GM21737 (cell line): ENCODE results near the gene PCNX1.
A peak's percentile ranks its signal among the peaks of the same experiment; 100 is the strongest.
"Not testable (repeated sequence)": the region's sequence is repeated elsewhere in the genome, so short reads cannot be mapped to it uniquely, and the experiment has no call there.

Source experiments
- ATAC-seq: cut with Tn5 transposase; IDR thresholded peaks from one replicate; pipeline ENCODE4 v1.9.1; 2021; ENCODE audit warnings: mild to moderate bottlenecking, moderate library complexity; ENCODE audit not compliant: unreplicated experiment

Gene PCNX1

DNA sequence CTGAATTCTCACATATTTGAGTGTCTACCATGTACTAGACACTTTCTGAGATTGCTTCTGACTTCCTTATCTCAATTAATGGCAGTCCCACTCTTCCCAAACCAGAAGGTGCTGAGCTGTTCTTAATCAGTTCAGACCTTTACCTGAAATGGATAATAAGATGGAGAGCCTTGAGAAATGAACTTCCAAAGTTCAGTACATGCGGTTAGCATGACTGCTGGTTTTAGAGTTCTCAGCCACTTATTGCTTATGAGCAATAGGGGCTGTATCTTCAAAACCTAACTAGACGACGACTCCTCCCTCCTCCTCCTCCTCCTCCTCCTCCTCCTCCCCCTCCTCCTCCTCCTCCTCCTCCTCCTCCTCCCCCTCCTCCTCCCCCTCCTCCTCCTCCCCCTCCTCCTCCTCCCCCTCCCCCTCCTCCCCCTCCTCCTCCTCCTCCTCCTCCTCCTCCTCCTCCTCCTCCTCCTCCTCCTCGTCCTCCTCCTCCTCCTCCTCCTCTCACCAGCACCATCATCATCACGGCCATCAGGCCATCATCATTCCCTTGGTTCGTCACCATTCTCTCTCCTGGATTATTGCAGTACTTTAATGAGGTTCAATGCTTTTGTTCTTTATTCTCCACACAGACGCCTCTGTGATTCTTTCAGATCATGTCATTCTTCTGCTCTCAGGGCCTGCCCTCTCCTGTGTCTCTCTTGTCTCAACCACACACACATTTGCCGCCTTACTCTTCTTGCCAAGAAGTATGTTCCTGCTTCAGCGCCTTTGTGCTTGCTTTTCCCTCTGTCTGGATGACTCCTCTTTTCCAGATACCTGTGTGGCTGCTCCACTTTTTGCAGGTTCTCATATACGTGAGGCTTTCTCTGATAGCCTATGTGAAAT, 2.7 kb downstream of the PCNX1 start:
- ATAC-seq = no peak

DNA sequence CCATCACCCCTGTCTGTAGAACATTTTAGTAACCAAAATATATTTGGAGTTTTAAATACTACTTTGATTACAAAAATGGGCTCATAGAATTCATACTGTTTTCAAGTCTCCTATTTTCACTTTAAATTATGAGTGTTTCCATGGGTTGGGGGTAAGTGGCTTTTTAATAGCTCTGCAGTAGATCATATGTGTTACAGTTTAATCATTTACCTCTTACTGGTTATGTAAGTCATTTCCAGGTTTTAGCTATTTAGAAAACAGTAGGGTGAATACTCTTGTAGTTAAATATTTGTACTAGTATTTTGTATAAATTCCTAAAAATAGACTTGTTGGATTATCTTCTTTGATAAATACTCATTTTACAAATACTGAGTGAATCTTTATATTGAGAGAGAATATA, 8.2 kb downstream of the PCNX1 start:
- ATAC-seq = no peak

DNA sequence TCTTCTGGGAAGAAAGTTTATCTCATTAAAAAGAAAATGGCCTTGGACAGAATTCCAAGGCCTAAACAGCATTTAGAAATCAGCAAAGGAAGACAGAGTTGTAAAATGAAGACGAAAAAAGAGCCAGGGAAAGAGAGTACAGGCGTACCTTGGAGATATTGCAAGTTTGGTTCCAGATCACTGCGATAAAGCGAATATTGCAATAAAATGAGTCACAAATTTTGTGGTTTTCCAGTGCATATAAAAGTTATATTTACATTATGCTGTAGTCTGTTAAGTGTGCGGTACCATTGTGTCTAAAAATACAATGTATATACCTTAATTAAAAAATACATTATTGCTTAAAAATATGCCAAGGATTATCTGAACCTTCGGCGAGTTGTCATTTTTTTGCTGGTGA, 9.0 kb downstream of the PCNX1 start:
- ATAC-seq = no peak

DNA sequence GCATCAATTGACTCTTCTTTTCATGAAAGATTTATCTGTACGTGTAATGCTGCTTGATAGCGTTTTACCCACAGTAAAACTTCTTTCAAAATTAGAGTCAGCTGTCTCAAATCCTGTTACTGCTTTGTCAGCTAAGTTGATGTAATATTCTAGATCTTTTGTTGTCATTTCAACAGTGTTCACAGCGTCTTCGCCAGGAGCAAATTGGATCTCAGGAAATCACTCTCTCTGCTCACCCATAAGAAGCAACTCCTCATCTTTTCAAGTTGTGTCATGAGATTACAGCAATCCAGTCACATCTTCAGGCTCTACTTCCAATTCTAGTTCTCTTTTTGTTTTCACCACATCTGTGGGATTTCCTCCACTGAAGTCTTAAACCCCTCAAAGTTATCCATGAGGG, 9.5 kb downstream of the PCNX1 start:
- no peak for ATAC-seq

DNA sequence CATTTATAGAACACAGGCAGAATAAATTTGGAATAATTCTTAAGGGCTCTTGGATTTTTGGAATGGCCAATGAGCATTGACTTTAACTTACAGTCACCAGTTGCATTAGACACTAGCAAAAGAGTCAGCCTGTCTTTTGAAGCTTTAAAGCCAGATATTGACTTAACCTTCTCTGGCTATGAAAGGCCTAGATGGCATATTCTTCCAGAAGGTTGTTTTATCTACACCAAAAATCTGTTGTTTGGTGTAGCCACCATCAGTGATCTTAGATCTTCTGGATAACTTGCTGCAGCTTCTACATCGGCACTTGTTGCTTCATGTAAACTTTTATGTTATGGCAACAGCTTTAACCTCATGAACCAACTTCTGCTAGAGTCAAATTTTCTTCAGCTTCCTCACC, 10.4 kb downstream of the PCNX1 start:
- no peak for ATAC-seq

DNA sequence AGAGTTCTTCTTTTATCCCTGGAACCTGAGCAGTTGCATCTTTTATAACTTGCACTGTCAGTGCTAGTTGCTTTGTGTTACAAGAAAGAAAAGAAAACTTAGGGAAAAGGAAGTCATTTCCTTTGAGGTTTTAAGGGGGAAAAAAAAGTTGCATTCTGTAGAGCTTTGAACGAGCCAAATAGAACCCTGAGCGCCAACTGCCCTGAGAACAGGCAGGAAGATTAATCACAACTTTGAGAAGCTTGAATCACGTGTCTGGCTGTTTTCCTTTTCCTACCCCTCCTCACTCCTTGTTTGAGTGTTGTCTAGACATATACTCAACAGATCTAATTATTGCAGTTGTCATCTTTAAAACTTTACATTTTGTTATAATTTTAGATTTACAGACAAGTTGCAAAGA, 12.5 kb downstream of the PCNX1 start:
- ATAC-seq = no peak

DNA sequence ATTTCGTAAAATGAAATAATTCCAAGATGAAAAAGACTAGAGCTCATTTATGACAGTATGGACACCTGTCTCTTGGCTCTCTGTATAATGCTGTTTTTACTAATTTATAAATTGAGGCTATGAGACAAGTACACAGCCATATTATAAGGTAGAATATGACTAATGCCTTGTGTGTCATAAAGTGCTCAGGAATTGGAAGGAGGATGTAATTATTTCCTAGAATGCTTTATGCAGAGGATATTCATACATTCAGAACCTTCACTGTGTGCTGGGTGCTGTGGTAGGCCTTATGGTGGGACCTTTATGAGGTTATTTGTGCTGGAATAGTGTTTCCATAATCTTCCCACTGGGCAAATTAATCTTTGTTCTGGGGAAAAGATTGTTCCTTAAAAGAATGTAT, 13.3 kb downstream of the PCNX1 start:
- no peak for ATAC-seq

DNA sequence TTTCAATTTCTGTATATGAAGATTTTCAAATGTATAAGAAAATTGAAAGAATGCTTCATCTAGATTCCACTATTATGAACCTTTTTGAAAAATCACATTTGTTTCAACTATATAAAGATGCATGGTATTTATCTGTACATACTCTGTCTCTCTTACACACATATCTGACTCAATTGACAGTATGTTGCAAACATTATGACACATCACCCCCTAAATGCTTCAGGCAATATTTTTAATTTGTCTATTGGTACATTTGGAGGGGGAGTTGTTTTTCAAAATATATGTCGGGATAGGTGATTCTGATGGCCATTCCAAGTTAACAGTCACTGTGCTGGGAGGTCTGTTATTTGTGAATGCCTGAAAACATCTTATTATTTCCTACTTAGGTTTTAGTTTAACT, 14.4 kb downstream of the PCNX1 start:
- no peak for ATAC-seq

DNA sequence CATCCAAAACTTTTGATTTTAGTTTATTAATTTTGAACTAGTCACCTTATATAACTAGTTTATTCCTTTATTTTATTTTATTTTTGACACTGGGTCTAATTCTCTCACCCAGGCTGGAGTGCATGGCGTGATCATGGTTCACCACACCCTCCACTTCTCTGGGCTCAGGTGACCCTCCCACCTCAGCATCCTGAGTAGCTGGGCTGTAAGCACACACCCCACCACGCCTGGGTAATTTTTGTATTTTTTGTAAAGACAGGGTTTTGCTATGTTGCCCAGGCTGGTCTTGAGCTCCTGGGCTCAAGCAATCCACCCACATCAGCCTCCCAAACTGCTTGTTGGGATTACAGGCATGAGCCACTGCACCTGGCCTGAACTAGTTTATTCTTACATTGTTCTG, 17.3 kb downstream of the PCNX1 start:
- no peak for ATAC-seq

DNA sequence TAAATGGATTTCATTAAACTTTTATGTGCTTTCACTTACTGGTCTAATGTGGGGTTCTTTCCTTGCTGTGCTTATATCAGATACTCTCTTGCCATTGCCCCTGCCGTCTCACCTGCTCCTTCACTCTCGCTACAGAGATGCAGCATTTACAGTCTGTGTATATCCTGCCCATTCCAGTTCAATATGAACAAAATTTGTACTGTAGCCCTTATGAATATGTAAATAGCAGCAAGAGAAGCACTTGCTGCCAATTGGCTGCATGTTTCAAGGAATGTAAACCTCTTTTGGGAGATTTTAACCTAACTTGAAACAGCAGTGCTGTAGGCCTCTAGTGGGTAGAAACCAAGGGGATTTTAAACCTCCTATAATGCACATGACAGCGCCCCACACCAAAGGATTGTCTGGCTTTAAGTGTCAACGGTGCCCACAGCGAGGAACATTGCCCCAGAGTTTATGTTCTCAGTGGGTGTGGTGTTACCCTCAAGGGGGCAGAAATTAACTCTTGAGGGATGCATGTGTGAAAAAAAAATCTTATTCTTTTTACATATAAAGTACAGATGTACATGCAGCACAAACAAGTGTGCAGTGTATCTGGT, 19.1 kb downstream of the PCNX1 start:
- ATAC-seq = no peak

DNA sequence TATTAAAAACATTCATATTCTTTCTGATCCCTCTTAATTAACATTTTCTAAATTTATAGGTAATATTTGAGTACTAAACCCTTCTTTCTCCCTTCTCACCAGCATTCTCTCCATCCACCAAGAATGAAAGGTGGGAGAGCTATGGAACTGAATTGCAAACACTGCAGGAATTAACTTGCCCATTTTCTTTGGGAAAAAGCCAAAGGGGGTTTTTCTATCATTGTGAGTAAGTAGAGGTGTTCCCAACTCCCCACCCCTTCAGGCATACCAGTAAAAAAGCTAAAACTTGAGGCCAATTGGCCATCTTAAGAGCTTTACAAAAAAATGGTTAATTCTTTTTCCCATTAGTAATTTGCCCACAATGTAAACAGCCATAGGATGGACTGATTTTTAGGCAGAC, 23.7 kb downstream of the PCNX1 start:
- no peak for ATAC-seq

DNA sequence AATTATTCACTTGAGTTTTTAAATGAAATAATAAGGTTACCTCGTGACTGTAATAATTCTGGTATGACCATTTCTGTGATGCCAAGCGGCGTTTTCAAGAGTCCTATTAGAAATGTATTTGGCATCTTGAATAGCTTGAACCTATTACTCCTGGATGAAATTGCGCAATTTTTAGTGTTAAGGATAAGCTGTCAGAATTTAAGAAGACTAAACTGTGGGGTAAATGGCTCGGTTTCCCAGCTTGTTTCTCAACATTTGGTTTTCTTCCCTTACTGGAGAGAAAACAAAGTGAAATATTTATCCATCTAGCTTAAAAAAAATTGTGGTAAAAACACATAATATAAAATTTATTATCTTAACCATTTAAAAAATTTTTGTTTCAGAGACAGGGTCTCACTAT, 26.8 kb downstream of the PCNX1 start:
- ATAC-seq = no peak

DNA sequence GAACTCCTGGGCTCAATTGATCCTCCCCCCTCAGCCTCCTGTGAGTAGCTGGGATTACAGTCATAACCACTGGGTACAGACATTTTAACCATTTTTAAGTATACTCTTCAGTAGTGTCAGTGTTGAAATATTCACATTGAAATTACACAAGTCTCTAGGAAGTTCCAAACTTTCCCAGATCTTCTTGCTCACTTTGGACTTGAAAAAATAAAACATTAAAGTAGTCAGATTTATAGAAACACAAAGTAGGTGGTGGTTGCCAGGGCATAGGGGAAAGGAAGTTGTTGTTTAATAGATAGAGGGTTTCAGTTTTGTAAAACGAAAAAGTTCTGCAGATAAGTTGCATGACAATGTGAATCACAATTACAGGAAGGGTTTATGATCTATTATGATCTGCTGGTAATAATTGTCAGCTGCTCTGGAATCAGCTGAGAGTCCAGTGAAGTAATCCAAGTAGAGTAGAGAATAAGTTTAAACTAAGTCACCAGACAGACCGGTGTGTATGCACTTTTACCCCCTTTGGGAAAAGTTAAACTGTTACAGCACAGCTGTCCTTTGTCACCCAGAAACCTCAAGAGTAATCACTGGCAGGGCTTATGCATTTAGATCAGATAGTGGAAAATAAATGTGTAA, 27.4 kb downstream of the PCNX1 start:
- ATAC-seq = peak; percentile 69

DNA sequence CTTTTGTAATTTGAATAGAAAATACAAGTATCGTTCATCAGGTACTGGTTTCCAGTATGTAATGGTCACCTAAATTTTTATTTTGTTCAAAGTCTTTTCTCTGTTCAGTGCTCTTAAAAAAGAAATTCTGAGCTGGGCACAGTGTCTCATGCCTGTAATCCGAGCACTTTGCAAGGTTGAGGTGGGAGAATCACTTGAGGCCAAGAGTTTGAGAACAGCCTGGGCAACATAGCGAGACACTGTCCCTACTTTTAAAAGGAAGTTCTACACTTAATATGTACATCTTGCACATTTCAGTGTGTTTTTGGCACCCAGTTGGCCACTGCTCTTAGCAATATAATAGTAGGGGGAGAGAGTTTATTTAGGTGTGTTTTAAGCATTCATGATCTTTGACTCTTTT, 27.9 kb downstream of the PCNX1 start:
- no peak for ATAC-seq

DNA sequence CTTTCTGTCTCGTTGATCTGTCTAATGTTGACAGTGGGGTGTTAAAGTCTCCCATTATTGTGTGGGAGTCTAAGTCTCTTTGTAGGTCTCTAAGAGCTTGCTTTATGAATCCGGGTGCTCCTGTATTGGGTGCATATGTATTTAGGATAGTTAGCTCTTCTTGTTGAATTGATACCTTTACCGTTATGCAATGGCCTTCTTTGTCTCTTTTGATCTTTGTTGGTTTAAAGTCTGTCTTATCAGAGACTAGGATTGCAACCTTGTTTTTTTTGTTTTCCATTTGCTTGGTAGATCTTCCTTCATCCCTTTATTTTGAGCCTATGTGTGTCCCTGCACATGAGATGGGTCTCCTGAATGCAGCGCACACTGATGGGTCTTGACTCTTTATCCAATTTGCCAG, 32.4 kb downstream of the PCNX1 start:
- not testable (repeated sequence) for ATAC-seq

DNA sequence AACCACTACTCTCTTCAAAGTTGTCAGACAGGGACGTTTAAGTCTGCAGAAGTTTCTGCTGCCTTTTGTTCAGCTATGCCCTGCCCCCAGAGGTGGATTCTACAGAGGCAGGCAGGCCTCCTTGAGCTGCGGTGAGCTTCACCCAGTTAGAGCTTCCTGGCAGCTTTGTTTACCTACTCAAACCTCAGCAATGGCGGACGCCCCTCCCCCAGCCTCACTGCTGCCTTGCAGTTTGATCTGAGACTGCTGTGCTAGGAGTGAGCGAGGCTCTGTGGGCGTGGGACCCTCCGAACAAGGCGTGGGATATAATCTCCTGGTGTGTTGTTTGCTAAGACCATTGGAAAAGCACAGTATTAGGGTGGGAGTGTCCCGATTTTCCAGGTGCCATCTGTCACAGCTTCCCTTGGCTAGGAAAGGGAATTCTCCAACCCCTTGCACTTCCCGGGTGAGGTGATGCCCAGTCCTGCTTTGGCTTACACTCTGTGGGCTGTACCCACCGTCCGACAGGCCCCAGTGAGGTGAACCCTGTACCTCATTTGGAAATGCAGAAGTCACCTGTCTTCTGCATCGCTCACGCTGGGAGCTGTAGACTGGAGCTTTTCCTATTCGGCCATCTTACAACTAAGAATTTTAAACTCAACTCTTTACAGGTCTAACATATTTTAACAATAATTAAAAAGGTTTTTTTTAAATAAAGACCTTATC, 34.5 kb downstream of the PCNX1 start:
- ATAC-seq = not testable (repeated sequence)

DNA sequence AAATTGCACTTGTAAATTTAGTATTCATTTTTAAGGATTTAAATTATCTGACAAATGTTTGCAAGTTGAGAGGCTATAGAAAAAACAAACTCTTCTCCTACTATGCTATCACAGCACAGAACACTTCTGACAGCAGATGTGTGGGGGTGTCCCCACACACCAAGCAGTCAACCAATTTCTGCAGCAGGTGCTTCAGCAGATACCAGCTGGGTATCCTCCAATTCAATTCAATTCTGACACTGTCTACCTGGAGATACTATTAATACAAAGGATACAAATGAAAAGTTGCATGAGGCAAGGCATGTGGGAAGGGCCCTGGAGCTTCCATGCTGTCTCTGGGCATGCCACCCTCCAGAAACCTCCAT, 35.1 kb downstream of the PCNX1 start:
- ATAC-seq = no peak

DNA sequence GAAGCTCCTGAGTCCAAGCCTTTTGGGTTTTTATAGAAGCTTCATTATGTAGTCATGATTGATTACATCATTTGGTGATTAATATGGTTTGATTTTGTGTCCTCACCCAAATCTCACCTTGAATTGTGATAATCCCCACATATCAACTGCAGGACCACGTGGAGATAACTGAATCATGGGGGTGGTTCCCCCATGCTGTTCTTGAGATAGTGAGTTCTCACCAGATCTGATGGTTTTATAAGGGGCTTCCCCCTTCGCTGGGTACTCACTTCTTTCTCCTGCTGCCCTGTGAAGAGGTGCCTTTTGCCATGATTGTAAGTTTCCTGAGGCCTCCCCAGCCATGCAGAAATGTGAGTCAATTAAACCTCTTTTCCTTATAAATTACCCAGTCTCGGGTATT, 35.5 kb downstream of the PCNX1 start:
- not testable (repeated sequence) for ATAC-seq

DNA sequence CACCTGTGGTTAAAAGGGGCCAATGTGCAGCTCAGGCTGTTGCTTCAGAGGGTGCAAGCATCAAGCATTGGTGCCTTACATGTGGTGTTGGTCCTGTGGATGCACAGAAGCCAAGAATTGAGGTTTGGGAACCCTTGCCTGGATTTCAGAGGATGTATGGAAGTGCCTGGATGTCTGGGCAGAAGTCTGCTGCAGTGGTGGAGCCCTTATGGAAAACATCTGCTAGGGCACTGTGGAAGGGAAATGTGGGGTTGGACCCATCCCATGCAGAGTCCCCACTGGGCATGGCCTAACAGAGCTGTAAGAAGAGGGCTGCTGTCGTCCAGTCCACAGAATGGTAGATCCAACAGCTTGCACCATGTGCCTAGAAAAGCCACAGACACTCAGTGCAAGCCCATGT, 36.6 kb downstream of the PCNX1 start:
- ATAC-seq = no peak

DNA sequence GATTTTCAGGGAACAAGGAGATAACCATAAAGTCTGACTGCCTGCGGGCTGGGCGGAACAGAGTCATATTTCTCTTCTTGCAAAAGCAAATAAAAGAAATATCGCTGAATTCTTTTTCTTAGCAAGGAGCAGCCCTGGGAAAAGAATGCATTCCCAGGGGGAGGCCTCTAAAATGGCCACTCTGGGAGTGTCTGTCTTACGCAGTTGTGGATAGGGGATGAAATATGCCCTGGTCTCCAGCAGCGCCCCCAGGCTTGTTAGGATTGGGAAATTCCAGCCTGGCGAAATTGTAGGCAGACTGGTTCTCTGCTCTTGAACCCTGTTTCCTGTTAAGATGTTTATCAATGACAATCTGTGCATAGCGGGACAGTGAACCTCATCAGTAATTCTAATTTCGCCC, 40.5 kb downstream of the PCNX1 start:
- ATAC-seq = no peak

DNA sequence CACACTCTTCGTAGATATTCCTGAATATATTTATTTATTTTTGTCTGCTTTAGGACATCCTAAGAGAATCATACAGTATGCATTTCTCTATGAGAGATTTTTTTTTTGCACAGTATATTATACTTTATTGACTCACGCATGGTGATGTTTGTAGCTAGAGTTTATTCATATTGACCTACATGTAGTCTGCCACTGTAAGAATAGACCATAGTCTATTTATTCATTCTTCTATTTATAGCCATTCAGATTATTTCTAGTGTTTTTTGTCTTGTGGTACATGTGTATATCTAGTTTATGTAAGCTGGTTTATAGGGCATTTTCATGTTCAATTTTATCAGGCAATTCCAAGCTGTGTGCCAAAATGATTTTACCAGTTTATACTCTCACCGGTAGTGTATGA, 45.2 kb downstream of the PCNX1 start:
- no peak for ATAC-seq

DNA sequence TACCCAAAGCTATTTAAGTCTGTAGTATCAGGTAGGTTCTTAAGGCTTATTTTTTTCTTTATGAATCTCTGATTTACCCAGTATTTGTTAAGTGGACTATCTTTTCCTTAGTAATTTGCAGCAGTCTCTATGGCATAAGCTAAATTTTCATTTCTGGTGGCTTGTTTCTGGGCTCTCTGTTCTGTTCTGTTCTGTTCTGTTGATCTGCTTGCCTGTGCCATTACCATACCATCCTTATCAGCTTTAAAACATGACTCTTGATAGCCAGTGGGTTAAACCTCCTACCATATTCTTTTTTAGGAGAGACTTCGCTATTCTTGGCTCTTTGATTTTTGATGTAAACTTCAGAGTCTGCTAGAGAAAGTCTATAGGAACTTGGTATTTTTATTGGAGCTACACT, 46.8 kb downstream of the PCNX1 start:
- no peak for ATAC-seq
